Measurements from ENCODE around the gene CDR2. TPM values are rescaled to one million over a fixed set of nuclear protein-coding genes. Genes with fewer than 3 reads are reported as not detected.
"Not testable (repeated sequence)": the region's sequence is repeated elsewhere in the genome, so short reads cannot be mapped to it uniquely, and the experiment has no call there.

CDR2 gene
- total and polyA plus RNA-seq, 9 donors = 12.7 to 30.3 (median 22.9) TPM

- WGBS, 3 donors = 87 to 96% (median 88%) methylated on average over 4 of the region's 4 CpGs
- H3K4me1 ChIP-seq (ENCODE audit: insufficient read depth) = no peaks in the 10 kb centered on the region
- H3K27ac ChIP-seq = no peak overlapping the region
- intact Hi-C loops (cut with DNase I) = loop anchor here in 2 of 4 donors (10.0 kb wide), 2 partner anchors 230 to 300 kb away; partner anchors contain the start of genes MOSMO (in 1 of the 2) and PDZD9 (in 1 of the 2)
- no peak for DNase-seq
- no peaks in the 10 kb centered on the region for H3K9me3 ChIP-seq
- no peaks in the 10 kb centered on the region for H3K27me3 ChIP-seq
- no peaks in the 10 kb centered on the region for H3K36me3 ChIP-seq
- H3K4me3 ChIP-seq = no peak overlapping the region
- no peak for TF ChIP-seq EP300 (IDR thresholded peaks at IDR 0.05)
- TF ChIP-seq, protein P1, sequence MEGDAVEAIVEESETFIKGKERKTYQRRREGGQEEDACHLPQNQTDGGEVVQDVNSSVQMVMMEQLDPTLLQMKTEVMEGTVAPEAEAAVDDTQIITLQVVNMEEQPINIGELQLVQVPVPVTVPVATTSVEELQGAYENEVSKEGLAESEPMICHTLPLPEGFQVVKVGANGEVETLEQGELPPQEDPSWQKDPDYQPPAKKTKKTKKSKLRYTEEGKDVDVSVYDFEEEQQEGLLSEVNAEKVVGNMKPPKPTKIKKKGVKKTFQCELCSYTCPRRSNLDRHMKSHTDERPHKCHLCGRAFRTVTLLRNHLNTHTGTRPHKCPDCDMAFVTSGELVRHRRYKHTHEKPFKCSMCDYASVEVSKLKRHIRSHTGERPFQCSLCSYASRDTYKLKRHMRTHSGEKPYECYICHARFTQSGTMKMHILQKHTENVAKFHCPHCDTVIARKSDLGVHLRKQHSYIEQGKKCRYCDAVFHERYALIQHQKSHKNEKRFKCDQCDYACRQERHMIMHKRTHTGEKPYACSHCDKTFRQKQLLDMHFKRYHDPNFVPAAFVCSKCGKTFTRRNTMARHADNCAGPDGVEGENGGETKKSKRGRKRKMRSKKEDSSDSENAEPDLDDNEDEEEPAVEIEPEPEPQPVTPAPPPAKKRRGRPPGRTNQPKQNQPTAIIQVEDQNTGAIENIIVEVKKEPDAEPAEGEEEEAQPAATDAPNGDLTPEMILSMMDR (IDR thresholded peaks at IDR 0.05) = no peak
- TF ChIP-seq POLR2A (IDR thresholded peaks at IDR 0.05) = no peak
These were observed 70.0 kb downstream of the CDR2 start for GRCh38 chr16:22304411-22304810.

DNA sequence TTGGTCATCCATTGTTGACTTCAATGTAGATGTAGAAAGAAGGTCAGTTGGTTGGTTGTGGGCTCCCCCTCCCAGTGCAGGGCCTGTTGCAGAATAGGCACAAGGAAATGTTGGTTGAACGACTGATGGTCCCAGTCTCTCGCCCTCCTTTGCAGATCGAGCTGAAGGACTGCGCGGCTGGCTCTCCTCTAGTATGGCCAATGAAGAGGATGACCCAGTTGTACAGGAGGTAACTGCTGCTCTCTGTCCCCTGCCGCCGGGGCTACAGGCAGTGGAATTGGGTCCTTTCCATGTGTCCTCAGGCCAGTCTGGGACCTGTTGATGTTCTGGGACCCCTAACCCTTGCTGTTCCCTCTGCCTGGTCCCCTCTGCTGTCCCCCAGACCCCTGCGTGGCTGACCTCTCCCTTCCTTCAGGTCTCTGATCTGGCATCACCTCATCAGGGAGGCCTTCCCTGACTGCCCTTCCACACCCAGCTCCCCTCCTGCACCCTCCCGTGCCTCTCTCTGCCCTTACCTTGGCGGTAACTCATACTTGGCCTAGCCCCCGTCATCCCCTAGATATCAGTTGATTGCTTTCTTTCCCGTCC, 71.5 kb downstream of the CDR2 start:
- no peaks in the 10 kb centered on the region for H3K27me3 ChIP-seq
- no peak overlapping the region for H3K27ac ChIP-seq
- TF ChIP-seq EP300 (IDR thresholded peaks at IDR 0.05) (no peak), POLR2A (IDR thresholded peaks at IDR 0.05) (no peak)
- TF ChIP-seq, protein P1 (IDR thresholded peaks at IDR 0.05) = no peak
- WGBS, 3 donors = 88 to 94% (median 93%) methylated on average over 12 of the region's 12 CpGs
- no peaks in the 10 kb centered on the region for H3K36me3 ChIP-seq
- intact Hi-C loops (cut with DNase I) = loop anchor here in 2 of 4 donors (10.0 kb wide), 2 partner anchors 228 to 298 kb away; partner anchors contain the start of genes MOSMO (in 1 of the 2) and PDZD9 (in 1 of the 2)
- H3K9me3 ChIP-seq = no peaks in the 10 kb centered on the region
- H3K4me3 ChIP-seq = no peak overlapping the region
- DNase-seq = no peak
- H3K4me1 ChIP-seq (ENCODE audit: insufficient read depth) = no peaks in the 10 kb centered on the region

DNA sequence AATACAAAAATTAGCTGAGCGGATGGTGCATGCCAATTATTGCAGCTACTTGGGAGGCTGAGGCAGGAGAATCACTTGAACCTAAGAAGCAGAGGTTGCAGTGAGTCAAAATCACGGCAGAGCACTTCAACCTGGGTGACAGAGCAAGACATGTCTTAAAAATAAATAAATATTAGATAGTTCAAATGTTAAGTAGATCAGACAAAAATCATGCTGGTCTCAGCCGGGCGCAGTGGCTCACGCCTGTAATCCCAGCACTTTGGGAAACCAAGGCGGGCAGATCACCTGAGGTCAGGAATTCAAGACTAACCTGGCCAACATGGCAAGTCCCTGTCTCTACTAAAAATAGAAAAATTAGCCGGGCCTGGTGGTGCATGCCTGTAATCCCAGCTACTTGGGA, 73.0 kb downstream of the CDR2 start:
- H3K9me3 ChIP-seq; H3K27ac ChIP-seq; H3K27me3 ChIP-seq; H3K4me3 ChIP-seq; H3K36me3 ChIP-seq; DNase-seq; H3K4me1 ChIP-seq (ENCODE audit: insufficient read depth): not testable (repeated sequence)
- intact Hi-C loops (cut with DNase I) = loop anchor here in 2 of 4 donors (10.0 kb wide), 2 partner anchors 227 to 297 kb away; partner anchors contain the start of genes MOSMO (in 1 of the 2) and PDZD9 (in 1 of the 2)
- 95 to 96% (median 95%) methylated on average over 7 of the region's 7 CpGs for WGBS, 3 donors

GRCh38 chr16:22300427-22301071, 73.9 kb downstream of the CDR2 start:
- DNase-seq = no peak
- intact Hi-C loops (cut with DNase I) = loop anchor here in 2 of 4 donors (10.0 kb wide), 2 partner anchors 226 to 296 kb away; partner anchors contain the start of genes MOSMO (in 1 of the 2) and PDZD9 (in 1 of the 2)

More at GRCh38 chr16:22300427-22301071, 73.9 kb downstream of the CDR2 start:
- no peak overlapping the region for H3K27ac ChIP-seq
- TF ChIP-seq EP300 (IDR thresholded peaks at IDR 0.05) (no peak), POLR2A (IDR thresholded peaks at IDR 0.05) (no peak)
- TF ChIP-seq, protein P1 (IDR thresholded peaks at IDR 0.05) = no peak
- no peaks in the 10 kb centered on the region for H3K9me3 ChIP-seq
- H3K4me3 ChIP-seq = no peak overlapping the region
- no peaks in the 10 kb centered on the region for H3K4me1 ChIP-seq (ENCODE audit: insufficient read depth)
- H3K36me3 ChIP-seq = no peaks in the 10 kb centered on the region
- no peaks in the 10 kb centered on the region for H3K27me3 ChIP-seq
- WGBS, 3 donors = 60 to 67% (median 64%) methylated on average over 8 of the region's 8 CpGs

Measured in ovary (tissue), 9 donors.